ENCODE results near the gene TPD52L1.

TPD52L1 gene

GRCh38 chr6:125245523-125246264 lies 92.1 kb downstream of the TPD52L1 start:
- DNase-seq (ENCODE audit: low spot score): no peak

DNA sequence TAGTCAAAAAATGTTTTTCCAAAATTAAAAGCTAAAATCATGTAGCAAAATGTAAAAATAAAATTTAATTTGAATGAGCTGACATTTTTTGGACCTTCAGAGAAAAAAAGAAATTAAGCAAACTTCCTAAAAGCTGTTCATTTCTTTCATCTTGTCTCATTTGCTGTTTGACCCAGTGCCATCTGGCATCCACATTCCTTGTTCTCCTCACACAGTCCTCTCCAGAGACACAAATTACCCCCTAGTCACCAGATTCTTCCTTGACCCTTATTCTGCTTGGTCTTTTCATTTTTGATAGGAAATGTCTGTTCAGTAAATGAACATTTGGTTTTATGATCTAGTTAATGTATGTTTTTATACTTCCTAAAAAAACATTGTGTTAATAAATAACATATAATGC lies 93.0 kb downstream of the TPD52L1 start:
- no peak for DNase-seq (ENCODE audit: low spot score)

DNA sequence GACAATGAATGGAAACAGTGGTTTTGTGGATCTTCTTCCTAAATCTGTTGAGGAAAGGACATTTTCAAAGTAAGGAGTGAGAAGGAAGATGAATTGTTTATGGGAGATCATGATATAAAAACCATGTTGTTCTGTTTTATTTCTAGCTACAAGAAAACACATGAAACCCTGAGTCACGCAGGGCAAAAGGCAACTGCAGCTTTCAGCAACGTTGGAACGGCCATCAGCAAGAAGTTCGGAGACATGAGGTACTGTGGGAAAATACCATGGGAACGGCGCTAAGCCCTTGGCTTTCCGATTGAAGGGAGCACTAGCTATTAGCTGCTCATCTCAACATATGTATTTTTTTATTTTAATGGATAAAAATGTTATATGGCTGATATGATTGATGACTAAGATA lies 94.6 kb downstream of the TPD52L1 start:
- no peak for DNase-seq (ENCODE audit: low spot score)

DNA sequence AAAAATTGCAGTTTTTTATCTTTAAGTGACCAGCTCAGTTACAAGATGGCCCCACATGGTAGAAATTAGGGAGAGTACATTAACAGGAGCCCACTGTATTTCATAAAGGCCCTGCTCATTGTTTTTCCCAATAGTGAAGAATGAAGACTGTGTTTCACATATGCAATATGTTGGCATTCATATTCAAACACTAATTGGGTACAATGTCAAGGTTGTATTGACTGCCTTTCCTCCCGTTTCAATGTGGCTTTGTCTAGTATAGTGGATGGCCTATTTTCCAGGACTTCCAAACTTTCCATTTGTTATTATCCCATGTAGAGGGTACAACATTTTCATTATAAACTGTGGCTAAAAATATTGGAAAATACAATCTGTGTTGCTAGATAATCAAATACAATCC lies 96.9 kb downstream of the TPD52L1 start:
- no peak for DNase-seq (ENCODE audit: low spot score)

GRCh38 chr6:125251516-125252220 lies 98.1 kb downstream of the TPD52L1 start:
- no peak for DNase-seq (ENCODE audit: low spot score)

DNA sequence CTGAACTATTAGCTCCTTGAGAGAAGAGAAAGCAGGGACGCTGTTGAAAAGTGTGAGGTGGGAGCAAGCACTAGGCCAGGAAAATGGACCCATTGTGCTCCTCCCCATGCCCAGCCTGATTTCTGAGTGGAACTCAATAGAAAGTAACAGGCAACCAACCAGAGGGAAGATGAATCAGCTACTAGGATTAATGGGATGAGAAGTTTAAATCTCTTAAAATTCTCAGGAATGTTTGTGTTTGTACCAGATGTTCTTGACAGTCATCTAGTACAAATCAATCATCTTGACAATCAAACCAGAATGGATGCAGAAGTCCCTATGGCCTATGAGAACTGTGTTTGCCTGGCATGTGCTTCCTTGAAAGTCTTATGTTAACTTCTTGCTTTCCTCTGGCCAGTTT lies 99.3 kb downstream of the TPD52L1 start:
- DNase-seq (ENCODE audit: low spot score): peak; percentile 31

- no peak for DNase-seq (ENCODE audit: low spot score)
Observed at GRCh38 chr6:125253881-125254280, 100.3 kb downstream of the TPD52L1 start.

DNA sequence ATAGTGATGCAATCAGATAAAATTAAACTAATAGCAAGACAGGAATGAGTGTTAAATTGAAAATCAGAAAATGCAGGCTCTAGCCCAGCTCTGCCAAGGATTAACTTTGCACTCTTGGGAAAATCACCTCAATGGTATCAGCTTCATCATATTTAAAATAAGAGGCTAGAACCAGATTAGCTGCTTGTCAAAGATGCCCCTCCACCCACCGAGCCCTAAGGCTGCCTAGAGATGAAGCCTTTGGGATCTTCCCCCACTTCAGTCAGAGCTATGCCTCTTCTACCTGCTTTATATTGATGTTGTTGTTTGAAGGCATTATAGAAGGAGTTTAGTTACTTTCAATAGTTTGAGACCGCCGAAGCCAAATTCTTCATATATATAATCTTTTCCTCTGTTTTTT lies 100.7 kb downstream of the TPD52L1 start:
- no peak for DNase-seq (ENCODE audit: low spot score)

- no peak for DNase-seq (ENCODE audit: low spot score)
Observed at GRCh38 chr6:125255201-125255600, 101.6 kb downstream of the TPD52L1 start.

GRCh38 chr6:125257351-125257750 lies 103.8 kb downstream of the TPD52L1 start:
- DNase-seq (ENCODE audit: low spot score): no peak

GRCh38 chr6:125258651-125259353 lies 105.2 kb downstream of the TPD52L1 start:
- no peak for DNase-seq (ENCODE audit: low spot score)

DNA sequence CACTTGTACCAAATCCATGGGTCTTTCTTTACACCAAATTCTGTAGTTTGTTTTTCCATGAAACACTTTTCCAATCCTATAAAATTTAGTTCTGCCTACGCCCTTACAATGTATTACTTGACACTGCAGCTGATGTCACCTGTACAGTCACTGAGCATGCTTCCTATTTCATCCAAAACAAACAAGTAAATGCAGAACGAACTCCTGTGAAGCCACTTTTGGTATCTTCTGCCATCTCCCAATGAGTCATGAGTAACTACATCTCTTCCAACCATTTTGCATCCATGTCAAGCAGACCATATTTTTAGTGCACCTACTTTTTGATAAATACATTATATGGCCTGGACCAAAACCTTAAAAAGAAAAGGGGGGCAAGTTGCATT lies 105.8 kb downstream of the TPD52L1 start:
- no peak for DNase-seq (ENCODE audit: low spot score)

DNA sequence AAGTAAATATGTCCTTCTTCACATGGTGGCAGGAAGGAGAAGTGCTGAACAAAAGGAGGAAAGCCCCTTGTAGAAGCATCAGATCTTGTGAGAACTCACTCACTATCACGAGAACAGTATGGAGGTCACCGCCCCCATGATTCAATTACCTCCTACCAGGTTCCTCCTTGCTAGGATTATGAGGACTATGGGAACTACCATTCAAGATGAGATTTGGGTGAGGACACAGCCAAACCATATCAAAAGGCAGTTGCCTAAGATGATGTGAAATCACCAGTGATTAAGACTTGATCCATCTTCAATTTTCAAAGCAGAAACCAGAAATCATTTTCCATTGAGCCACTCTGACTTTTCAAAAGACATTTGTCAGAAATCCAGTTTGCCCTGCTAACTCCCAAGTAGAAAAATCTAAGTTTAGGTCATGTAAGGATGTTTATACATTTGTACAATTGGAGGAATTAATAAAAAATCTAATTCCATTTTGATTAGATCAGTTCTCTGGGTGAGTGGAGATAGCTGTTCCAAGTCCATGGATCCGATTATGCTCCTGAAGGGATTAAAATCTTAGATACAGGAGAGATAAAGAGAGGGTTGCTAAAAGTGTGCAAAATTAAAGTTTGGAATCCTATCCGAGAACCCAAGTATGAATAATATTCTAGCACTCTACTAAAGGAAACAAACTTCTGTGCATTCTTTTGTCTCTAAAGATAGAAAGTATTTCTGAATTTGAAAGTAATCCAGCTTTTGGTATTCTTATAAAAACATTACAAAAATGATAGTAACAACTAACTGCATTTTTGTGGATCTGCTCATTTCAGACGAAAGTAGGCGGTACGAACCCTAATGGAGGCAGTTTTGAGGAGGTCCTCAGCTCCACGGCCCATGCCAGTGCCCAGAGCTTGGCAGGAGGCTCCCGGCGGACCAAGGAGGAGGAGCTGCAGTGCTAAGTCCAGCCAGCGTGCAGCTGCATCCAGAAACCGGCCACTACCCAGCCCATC lies 108.7 kb downstream of the TPD52L1 start:
- peak; percentile 81 for DNase-seq (ENCODE audit: low spot score)

GRCh38 chr6:125264476-125264875 lies 110.9 kb downstream of the TPD52L1 start:
- no peak for DNase-seq (ENCODE audit: low spot score)

DNA sequence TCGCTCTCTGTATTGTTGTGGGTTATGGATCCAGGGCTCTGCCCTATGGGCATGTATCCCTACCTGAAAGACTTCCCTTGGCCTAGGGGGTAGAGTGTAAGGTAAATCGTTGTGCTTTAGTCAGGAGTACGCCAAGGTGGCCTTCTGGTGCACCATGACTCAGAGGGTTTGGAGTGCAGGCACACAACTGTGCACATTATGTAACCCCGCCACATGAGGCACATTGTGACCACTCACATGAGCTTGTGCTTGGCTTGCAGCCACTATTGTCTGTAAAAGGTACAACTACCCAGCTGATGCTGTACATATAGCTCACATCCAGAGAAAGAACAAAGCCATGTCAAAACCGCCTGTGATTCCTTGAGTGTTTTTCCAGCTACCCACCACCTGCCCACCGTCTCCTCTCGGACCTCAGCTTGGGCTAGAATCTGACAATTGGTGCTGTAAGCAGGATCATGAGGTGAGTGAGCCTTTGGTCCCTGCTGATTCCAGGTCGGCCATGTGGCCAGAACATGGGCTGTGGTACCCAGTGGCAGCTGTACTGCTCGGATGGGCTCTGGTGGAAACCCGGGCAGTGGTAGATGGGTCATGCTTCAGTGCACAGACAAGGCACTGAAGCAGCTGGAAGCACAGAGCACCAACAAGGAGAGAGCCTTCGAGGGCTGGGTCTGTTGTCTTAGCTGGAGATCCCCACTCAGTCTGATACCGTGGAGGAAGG lies 114.4 kb downstream of the TPD52L1 start:
- no peak for DNase-seq (ENCODE audit: low spot score)

- DNase-seq (ENCODE audit: low spot score): no peak
Observed at GRCh38 chr6:125268765-125269164, 115.2 kb downstream of the TPD52L1 start.

GRCh38 chr6:125269328-125269985 lies 115.9 kb downstream of the TPD52L1 start:
- DNase-seq (ENCODE audit: low spot score): no peak

- DNase-seq (ENCODE audit: low spot score): no peak
Observed at GRCh38 chr6:125270380-125270779, 116.8 kb downstream of the TPD52L1 start.

DNA sequence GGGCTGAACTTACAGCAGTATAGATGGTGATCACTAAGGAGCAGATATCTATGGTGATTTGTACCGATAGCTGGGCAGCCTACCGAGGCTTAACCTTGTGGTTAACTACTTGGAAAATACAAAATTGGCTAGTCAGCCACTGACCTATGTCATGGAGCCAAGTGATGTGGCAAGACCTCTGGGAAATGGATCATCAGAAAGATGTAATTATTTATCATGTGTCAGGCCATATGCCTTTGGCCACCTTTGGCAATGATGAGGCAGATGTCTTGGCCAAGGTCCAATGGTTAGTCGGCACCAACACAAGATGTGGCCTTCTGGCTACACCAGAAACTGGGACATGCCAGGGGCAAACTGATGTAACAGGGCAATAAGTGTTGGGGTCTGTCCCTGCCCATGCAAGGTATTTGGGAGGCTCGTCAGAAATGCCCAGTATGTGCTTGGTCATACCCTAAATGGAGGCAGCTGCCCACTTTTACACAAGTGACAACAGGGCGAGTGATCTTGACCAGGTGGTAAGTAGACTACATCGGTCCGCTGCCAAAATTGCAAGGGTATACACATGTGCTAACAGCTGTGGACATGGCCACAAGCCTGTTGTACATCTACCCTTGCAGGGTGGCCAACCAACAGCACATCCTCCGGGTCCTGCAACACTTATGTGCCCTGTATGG lies 118.0 kb downstream of the TPD52L1 start:
- DNase-seq (ENCODE audit: low spot score): no peak

DNA sequence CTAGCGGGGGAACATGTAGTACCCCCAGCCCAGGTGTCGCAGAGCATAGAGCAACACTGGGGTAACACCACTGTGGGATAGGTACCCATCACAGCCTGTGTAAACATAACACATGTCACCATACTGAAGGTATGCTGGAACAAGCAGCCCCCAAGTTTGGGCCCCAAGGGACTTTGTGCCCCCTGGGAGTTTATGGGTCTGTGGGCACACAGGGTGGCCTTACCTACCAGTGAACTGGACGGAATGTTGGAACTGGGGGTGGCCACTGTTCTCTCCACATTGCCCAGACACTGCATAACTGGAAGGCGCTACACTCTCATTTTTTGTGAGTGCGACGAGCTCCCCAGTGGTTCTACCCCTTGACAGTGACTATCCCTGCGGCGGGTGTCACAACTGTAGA lies 119.7 kb downstream of the TPD52L1 start:
- no peak for DNase-seq (ENCODE audit: low spot score)

Data from GM03348 (cell line).